ENCODE measurements around the gene OR10AD1.

- TF ChIP-seq POLR2AphosphoS5 (IDR thresholded peaks at IDR 0.05; ENCODE audit: borderline replicate concordance, low read depth, low read length): no peak
- TF ChIP-seq EZH2 (IDR thresholded peaks at IDR 0.05): no peak
- TF ChIP-seq FOXP2 (optimal IDR thresholded peaks at IDR 0.05; ENCODE audit: control extremely low read depth, extremely low read length, insufficient read depth): no peak
Measured at GRCh38 chr12:48220701-48221100, 17.6 kb upstream of the OR10AD1 start.

Data from SK-N-MC (cell line).